Kidney (tissue), 14 donors: Measurements from ENCODE around the gene UTP25. TPM values are rescaled to one million over a fixed set of nuclear protein-coding genes. Genes with fewer than 3 reads are reported as not detected.

ENCODE experiments used
- DNase-seq, 5 donors: peaks; one replicate each; pipeline ENCODE4 v3.0.0-alpha.2; 2013 to 2020
- FAIRE-seq: peaks from 2 replicates; lab custom pipeline; 2012; peaks lifted over from hg19 to GRCh38; lab: Jason Lieb, UNC
- H3K27ac ChIP-seq, 2 donors: one replicate each; pipeline ENCODE4 v1.7.0; 2013; ENCODE audit warnings: low read depth in 2 of 2, low read length in 2 of 2, inconsistent platforms in 1 of 2
- H3K27me3 ChIP-seq: one replicate; pipeline ENCODE4 v1.7.1; 2013; ENCODE audit warnings: low read length, inconsistent platforms; ENCODE audit not compliant: control insufficient read depth, insufficient read depth
- H3K36me3 ChIP-seq, 3 donors: one replicate each; pipeline versions ENCODE4 v1.7.0 to v1.7.1; 2013; ENCODE audit warnings: low read length in 3 of 3, control low read depth in 1 of 3, inconsistent platforms in 1 of 3; ENCODE audit not compliant: insufficient read depth in 3 of 3, control insufficient read depth in 2 of 3
- H3K4me1 ChIP-seq, 3 donors: one replicate each; pipeline versions ENCODE4 v1.7.0 to v1.7.1; 2013; ENCODE audit warnings: low read length in 3 of 3, inconsistent platforms in 1 of 3, low read depth in 1 of 3; ENCODE audit not compliant: control insufficient read depth in 2 of 3, insufficient read depth in 2 of 3
- H3K4me3 ChIP-seq, 3 donors: one replicate each; pipeline versions ENCODE4 v1.7.0 to v1.8.1; 2013; ENCODE audit warnings: low read length in 3 of 3, control low read depth in 1 of 3, inconsistent platforms in 1 of 3
- H3K9ac ChIP-seq, 3 donors: one replicate each; pipeline versions ENCODE4 v1.7.0 to v1.7.1; 2013; ENCODE audit warnings: low read length in 3 of 3, control low read depth in 1 of 3, inconsistent platforms in 1 of 3
- H3K9me3 ChIP-seq, 3 donors: one replicate each; pipeline versions ENCODE4 v1.7.0 to v1.7.1; 2013; ENCODE audit warnings: low read length in 3 of 3, control low read depth in 1 of 3, inconsistent platforms in 1 of 3; ENCODE audit not compliant: control insufficient read depth in 2 of 3, insufficient read depth in 1 of 3
- CTCF ChIP-seq: IDR thresholded peaks from 3 replicates; pipeline ENCODE4 v1.5.1; 2012; ENCODE audit warnings: mild to moderate bottlenecking, moderate library complexity, borderline replicate concordance; ENCODE audit not compliant: insufficient read depth; ENCODE audit errors: extremely low read depth
- intact Hi-C: fragments of 100-400 bp; cut with DNase I; formaldehyde crosslinking; loops from one replicate; pipeline ENCODE4 v1.11.1; 2022
- polyA plus RNA-seq: library from polyadenylated mRNA; stranded (reverse); fragments of 350-450 nt; fragmentation: Illumina TruSeq; extraction: RNeasy Lipid Tissue Mini Kit (QIAGEN cat#74804); gene quantifications from one replicate; pipeline ENCODE4 v1.2.3, GENCODE V29; 2014; ENCODE audit warnings: low read depth, low replicate concordance; ENCODE audit not compliant: insufficient read depth
- total RNA-seq: library from RNA; stranded (reverse); fragmentation: NEBNext Ultra II Directional; extraction: Animal tissue kit (Norgen Biotek cat#: 25700); gene quantifications from one replicate; pipeline ENCODE4 v1.2.1, GENCODE V29; 2021
- donor health status: control.
- donor health status: control.
- donor health status: control.
- donor health status: control.
- donor health status: control.
- donor health status: DM: yes; HTN: yes; CAD: no.
- donor health status: Normal renal cell carcinoma (clear cell type).

UTP25 gene
- total and polyA plus RNA-seq, 2 donors from 2014 or later, result 2.0 to 8.9 TPM

GRCh38 chr1:209786146-209786545, 41.6 kb upstream of the UTP25 start:
- intact Hi-C loops, result no loop called here
- no peaks in the 10 kb centered on the region for H3K27me3 ChIP-seq
- no peak overlapping the region for H3K9ac ChIP-seq
- H3K4me1 ChIP-seq, result peaks cover 0 to 25% (median 19%) of the 10 kb centered on the region in 3 donors
- no peak overlapping the region for H3K27ac ChIP-seq
- TF ChIP-seq CTCF, result no peak
- no peak overlapping the region for H3K4me3 ChIP-seq
- DNase-seq (no peak), FAIRE-seq (no peak)
- H3K9me3 ChIP-seq, result no peaks in the 10 kb centered on the region
- peaks cover 0 to 9% (median 3%) of the 10 kb centered on the region in 3 donors for H3K36me3 ChIP-seq

GRCh38 chr1:209787551-209787950, 40.2 kb upstream of the UTP25 start:
- no peaks in the 10 kb centered on the region for H3K9me3 ChIP-seq
- peak; percentile 15 for FAIRE-seq
- intact Hi-C loops, result no loop called here
- H3K36me3 ChIP-seq, result peaks cover 0 to 22% (median 5%) of the 10 kb centered on the region in 3 donors
- no peak overlapping the region for H3K4me3 ChIP-seq
- H3K27ac ChIP-seq, result peak overlapping the region; percentile 68 to 73
- no peak for TF ChIP-seq CTCF
- DNase-seq, result no peak
- H3K9ac ChIP-seq, result no peak overlapping the region
- peaks cover 0 to 23% (median 19%) of the 10 kb centered on the region in 3 donors for H3K4me1 ChIP-seq
- H3K27me3 ChIP-seq, result no peaks in the 10 kb centered on the region

- no peak overlapping the region for H3K27ac ChIP-seq
- DNase-seq, result no peak
These were observed 38.5 kb upstream of the UTP25 start for GRCh38 chr1:209789245-209789644.

More at GRCh38 chr1:209789245-209789644, 38.5 kb upstream of the UTP25 start:
- FAIRE-seq, result no peak
- H3K4me3 ChIP-seq, result no peak overlapping the region
- H3K9ac ChIP-seq, result no peak overlapping the region
- H3K27me3 ChIP-seq, result no peaks in the 10 kb centered on the region
- peaks cover 0 to 26% (median 5%) of the 10 kb centered on the region in 3 donors for H3K36me3 ChIP-seq
- no peaks in the 10 kb centered on the region for H3K9me3 ChIP-seq
- intact Hi-C loops, result no loop called here
- peaks cover 0 to 12% (median 10%) of the 10 kb centered on the region in 3 donors for H3K4me1 ChIP-seq
- TF ChIP-seq CTCF, result no peak
